ENCODE results near the gene IL31RA.

GRCh38 chr5:55919625-55920024 lies 68.5 kb downstream of the IL31RA start:
- TF ChIP-seq BHLHE40 (IDR thresholded peaks at IDR 0.05; ENCODE audit: borderline replicate concordance) (no peak), ZNF384 (IDR thresholded peaks at IDR 0.05) (no peak), SP1 (IDR thresholded peaks at IDR 0.05) (no peak), TARDBP (IDR thresholded peaks at IDR 0.05) (no peak), ELF4 (IDR thresholded peaks at IDR 0.05) (no peak), FOXK2 (IDR thresholded peaks at IDR 0.05) (no peak)

Measured in HEK293T (cell line).